DND-41 (cell line): ENCODE data around the gene C1orf198.

Experiments used
- ATAC-seq: fragments of 200-7000 bp; cut with Tn5 transposase; 3 replicates; pipeline ENCODE4 v1.9.1; 2021; ENCODE audit warnings: low read depth; ENCODE audit not compliant: insufficient read depth
- DNase-seq: peaks from one replicate; pipeline ENCODE4 v3.0.0-alpha.2; 2020
- H2AFZ ChIP-seq: 2 replicates; pipeline ENCODE4 v1.6.0; 2012; ENCODE audit warnings: low read depth, low read length
- H3K27ac ChIP-seq: 2 replicates; pipeline ENCODE4 v1.5.1; 2012; ENCODE audit warnings: low read length, inconsistent platforms
- H3K27me3 ChIP-seq: fragments of 200-600 bp; sonication (generic); 2 replicates; pipeline ENCODE4 v1.6.0; 2012; ENCODE audit warnings: low read length, mild to moderate bottlenecking, inconsistent platforms; ENCODE audit not compliant: insufficient read depth, poor library complexity
- H3K36me3 ChIP-seq: 2 replicates; pipeline ENCODE4 v1.5.1; 2012; ENCODE audit warnings: low read length, inconsistent platforms; ENCODE audit not compliant: insufficient read depth
- H3K4me1 ChIP-seq: 2 replicates; pipeline ENCODE4 v1.5.1; 2012; ENCODE audit warnings: mild to moderate bottlenecking, low read length; ENCODE audit not compliant: insufficient read depth
- H3K4me2 ChIP-seq: 2 replicates; pipeline ENCODE4 v1.6.0; 2012; ENCODE audit warnings: mild to moderate bottlenecking, moderate library complexity, low read length, inconsistent platforms; ENCODE audit not compliant: insufficient read depth
- H3K4me3 ChIP-seq, 2 experiments: fragments of 200-600 bp in 1 of 2; shearing (Covaris generic) in 1 of 2; 2 replicates each; pipeline ENCODE4 v1.5.1; 2012 to 2016; ENCODE audit warnings: inconsistent platforms in 2 of 2, low read length in 2 of 2, mild to moderate bottlenecking in 2 of 2, low read depth in 1 of 2, moderate library complexity in 1 of 2
- H3K79me2 ChIP-seq: 2 replicates; pipeline ENCODE4 v1.6.0; 2012; ENCODE audit warnings: low read length, inconsistent platforms; ENCODE audit not compliant: insufficient read depth
- H3K9ac ChIP-seq: 2 replicates; pipeline ENCODE4 v1.6.0; 2012; ENCODE audit warnings: low read depth, mild to moderate bottlenecking, inconsistent platforms, low read length, moderate library complexity
- H3K9me3 ChIP-seq: 2 replicates; pipeline ENCODE4 v1.5.1; 2012; ENCODE audit warnings: low read length, moderate library complexity, mild to moderate bottlenecking, inconsistent platforms; ENCODE audit not compliant: insufficient read depth, severe bottlenecking
- H4K20me1 ChIP-seq: 2 replicates; pipeline ENCODE4 v1.6.0; 2012; ENCODE audit warnings: low read length; ENCODE audit not compliant: insufficient read depth
- EZH2 ChIP-seq: IDR thresholded peaks from 3 replicates; pipeline ENCODE4 v1.6.1; 2012; ENCODE audit warnings: borderline replicate concordance, low read depth, mild to moderate bottlenecking, moderate library complexity, low read length, inconsistent platforms; ENCODE audit not compliant: severe bottlenecking
- TF ChIP-seq, protein P1 (sequence below): IDR thresholded peaks from 2 replicates; pipeline ENCODE4 v1.5.1; 2012; ENCODE audit warnings: borderline replicate concordance, low read length, moderate library complexity, mild to moderate bottlenecking; ENCODE audit not compliant: poor library complexity, severe bottlenecking; ENCODE audit errors: extremely low read depth

Gene C1orf198

DNA sequence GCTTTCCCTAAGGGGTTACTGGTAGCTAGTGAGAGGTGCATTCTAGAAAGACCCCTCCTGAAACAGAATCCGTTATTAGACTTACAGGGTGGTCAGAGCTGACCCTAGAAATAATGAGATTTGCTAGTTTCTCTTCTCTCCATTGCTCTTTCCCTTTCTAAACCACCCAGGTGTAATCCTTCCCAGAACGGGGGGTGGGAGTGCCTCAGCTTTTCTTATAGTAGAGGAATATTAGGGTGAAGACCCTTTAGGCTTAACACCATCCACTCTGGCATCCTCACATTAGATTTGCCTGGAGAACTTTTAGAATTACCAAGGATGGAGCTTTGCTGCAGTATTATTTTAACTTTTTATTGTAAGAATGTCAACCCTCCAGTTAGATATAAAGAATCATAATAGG, 71.7 kb downstream of the C1orf198 start:
- no peak overlapping the region for H3K27ac ChIP-seq
- peaks cover 4% of the 10 kb centered on the region for H3K4me1 ChIP-seq
- H4K20me1 ChIP-seq = no peaks in the 10 kb centered on the region
- H3K9me3 ChIP-seq = no peaks in the 10 kb centered on the region
- H3K79me2 ChIP-seq = no peaks in the 10 kb centered on the region
- TF ChIP-seq, protein P1, sequence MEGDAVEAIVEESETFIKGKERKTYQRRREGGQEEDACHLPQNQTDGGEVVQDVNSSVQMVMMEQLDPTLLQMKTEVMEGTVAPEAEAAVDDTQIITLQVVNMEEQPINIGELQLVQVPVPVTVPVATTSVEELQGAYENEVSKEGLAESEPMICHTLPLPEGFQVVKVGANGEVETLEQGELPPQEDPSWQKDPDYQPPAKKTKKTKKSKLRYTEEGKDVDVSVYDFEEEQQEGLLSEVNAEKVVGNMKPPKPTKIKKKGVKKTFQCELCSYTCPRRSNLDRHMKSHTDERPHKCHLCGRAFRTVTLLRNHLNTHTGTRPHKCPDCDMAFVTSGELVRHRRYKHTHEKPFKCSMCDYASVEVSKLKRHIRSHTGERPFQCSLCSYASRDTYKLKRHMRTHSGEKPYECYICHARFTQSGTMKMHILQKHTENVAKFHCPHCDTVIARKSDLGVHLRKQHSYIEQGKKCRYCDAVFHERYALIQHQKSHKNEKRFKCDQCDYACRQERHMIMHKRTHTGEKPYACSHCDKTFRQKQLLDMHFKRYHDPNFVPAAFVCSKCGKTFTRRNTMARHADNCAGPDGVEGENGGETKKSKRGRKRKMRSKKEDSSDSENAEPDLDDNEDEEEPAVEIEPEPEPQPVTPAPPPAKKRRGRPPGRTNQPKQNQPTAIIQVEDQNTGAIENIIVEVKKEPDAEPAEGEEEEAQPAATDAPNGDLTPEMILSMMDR = no peak
- TF ChIP-seq EZH2 = no peak
- peaks cover 12% of the 10 kb centered on the region for H3K27me3 ChIP-seq
- no peak overlapping the region for H3K4me3 ChIP-seq
- H3K9ac ChIP-seq = no peak overlapping the region
- H3K4me2 ChIP-seq = no peak overlapping the region
- H2AFZ ChIP-seq = no peak overlapping the region
- DNase-seq (no peak), ATAC-seq (no peak)
- H3K36me3 ChIP-seq = no peaks in the 10 kb centered on the region

- Histone ChIP-seq H3K4me1 (peaks cover 4% of the 10 kb centered on the region), H4K20me1 (no peaks in the 10 kb centered on the region), H3K9ac (no peak overlapping the region), H3K4me2 (no peak overlapping the region), H3K27me3 (peaks cover 12% of the 10 kb centered on the region), H3K9me3 (no peaks in the 10 kb centered on the region), H3K79me2 (no peaks in the 10 kb centered on the region), H2AFZ (no peak overlapping the region), H3K36me3 (no peaks in the 10 kb centered on the region), H3K4me3 (no peak overlapping the region), H3K27ac (no peak overlapping the region)
- ATAC-seq (no peak), DNase-seq (no peak)
- no peak for TF ChIP-seq EZH2
- TF ChIP-seq, protein P1 = no peak
Measured at GRCh38 chr1:230794871-230795605, 73.3 kb downstream of the C1orf198 start.

DNA sequence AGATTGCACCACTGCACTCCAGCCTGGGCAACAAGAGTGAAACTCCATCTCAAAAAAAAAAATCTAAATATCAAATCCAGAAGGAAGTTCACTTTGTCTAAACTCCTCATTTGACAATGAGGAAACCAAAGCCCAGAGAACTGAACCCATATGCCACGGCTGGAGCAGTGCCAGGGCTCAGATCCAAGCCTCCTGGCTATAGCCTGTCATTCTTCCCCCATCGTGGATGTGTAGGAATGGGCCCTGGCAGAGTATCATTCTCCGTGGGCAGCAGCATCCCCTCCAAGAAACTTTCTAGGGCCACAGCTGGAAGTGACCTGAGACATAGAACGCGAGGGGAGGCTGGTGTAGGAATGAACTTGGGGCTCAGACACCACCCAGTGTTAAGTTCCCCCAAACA, 73.9 kb downstream of the C1orf198 start:
- ATAC-seq (no peak), DNase-seq (no peak)
- Histone ChIP-seq H4K20me1 (no peaks in the 10 kb centered on the region), H3K4me3 (no peak overlapping the region), H3K79me2 (no peaks in the 10 kb centered on the region), H3K27me3 (peaks cover 15% of the 10 kb centered on the region), H3K9ac (no peak overlapping the region), H3K4me2 (no peak overlapping the region), H3K4me1 (peaks cover 4% of the 10 kb centered on the region), H3K27ac (no peak overlapping the region), H2AFZ (no peak overlapping the region), H3K36me3 (no peaks in the 10 kb centered on the region), H3K9me3 (no peaks in the 10 kb centered on the region)
- TF ChIP-seq EZH2 = no peak
- TF ChIP-seq, protein P1 = no peak
